ENCODE data around the gene INPP4A.
A peak's percentile ranks its signal among the peaks of the same experiment; 100 is the strongest.
"Not testable (repeated sequence)": the region's sequence is repeated elsewhere in the genome, so short reads cannot be mapped to it uniquely, and the experiment has no call there.

The INPP4A gene

DNA sequence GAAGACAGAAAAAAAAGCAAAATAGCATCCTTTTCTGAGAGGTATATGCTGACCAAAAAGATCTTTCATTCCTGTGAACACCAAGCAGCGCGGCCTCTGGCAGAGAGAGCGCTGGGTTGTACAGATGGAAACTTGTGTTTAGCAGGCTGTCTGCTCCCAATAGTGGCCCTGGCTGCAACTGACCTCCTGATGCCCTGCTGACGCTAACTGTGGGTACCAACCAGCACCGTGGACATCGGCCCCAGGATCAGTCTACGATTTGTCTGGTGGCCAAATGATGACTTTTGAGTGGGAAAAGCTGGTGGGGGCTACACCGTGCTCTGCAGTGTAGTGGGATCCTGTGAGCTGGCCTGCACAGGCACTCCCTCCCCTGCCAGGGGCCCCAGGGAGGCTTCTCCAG is 147.9 kb downstream of the INPP4A start:
- no peak for DNase-seq

DNA sequence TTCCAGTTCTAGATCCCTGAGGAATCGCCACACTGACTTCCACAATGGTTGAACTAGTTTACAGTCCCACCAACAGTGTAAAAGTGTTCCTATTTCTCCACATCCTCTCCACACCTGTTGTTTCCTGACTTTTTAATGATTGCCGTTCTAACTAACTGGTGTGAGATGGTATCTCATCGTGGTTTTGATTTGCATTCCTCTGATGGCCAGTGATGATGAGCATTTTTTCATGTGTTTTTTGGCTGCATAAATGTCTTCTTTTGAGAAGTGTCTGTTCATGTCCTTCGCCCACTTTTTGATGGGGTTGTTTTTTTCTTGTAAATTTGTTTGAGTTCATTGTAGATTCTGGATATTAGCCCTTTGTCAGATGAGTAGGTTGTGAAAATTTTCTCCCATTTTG is 150.0 kb downstream of the INPP4A start:
- DNase-seq, result not testable (repeated sequence)

DNA sequence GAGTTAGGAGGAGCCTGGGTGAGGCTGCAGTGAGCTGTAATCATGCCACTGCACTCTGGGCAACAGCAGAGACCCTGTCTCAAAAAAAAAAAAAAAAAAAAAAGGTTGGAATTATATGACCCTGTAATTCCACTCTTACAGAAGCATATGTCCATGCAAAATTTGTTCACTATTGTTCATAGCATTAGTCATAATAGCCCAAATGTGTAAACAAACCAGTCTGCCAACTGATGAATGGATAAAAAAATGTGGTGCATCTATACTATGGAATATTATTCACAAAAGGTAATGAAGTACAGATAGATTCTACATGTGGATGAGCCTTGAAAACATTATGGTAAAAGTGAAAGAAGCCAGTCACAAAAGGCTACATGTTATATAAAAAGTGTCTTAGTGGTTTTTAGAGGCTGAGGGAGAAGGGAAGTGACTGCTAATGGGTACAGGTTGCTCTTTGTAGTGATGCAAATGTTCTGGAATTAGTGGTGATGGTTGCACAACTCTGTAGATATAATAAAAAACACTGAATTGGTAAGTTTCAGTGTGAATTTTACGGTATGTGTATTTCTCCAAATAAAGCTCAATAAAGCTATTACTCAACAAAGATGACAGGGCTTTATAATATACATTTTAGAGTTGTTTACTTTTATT is 154.2 kb downstream of the INPP4A start:
- no peak for DNase-seq

DNA sequence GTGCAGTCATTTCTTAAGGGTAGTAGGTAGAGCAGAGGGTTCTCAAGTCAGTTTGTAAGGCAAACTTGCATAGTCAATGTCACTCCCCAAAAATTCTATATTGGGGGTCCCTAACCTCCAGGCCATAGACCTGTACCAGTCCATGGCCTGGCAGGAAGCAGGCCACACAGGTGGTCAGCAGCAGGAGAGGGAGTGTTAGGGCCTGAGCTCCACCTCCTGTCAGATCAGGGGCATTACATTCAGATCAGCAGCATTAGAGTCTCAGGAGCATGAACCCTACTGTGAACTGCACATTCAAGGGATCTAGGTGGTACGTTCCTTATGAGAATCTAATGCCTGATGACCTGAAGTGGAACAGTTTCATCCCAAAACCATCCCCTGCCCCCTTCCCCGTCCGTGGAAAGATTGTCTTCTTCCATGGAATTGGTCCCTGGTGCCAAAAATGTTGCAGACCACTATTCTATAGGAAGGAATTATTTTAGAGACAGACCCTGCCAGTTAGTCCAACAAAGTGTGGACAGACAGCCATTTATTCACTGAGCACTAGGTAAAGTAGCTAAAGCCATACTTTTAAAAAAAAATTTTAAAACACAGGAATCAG is 157.0 kb downstream of the INPP4A start:
- DNase-seq, result no peak

DNA sequence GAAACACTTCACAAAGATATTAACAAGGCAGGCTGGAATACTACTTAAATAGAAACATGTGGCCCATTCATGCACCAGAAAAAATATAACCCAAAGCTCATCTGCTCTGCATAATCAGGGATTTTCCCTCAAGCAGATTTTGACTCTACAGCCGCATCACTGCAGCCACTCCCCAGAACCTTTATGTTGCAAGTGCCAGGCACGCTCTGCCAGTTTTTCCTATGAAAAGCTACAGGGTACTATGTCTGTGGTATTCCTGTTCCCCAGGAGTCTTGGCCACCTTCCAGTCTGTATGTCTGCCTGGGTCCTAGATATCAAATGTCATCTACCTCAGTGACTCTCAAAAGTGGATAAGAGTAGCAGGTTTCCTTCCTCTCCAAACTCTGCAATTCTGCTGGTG is 159.9 kb downstream of the INPP4A start:
- DNase-seq, result no peak

DNA sequence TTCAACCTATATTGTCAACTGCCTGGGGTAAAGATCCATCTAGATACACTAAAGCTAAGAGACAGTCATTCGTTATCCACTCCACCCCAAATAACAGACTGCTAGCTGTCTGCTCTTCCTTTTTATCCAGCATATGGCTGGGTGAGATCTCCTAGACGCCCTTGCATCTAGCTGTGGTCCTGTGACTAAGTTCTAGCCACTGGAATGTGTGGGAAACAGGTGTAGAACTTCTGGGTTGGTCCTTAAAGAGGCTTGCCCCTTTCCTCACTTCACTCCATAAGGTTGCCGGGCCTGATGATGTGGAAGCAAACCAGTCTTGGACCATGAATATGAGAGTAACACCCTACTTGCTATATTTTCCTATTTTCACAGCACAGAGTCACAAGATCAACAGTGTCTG is 160.4 kb downstream of the INPP4A start:
- DNase-seq, result no peak

DNA sequence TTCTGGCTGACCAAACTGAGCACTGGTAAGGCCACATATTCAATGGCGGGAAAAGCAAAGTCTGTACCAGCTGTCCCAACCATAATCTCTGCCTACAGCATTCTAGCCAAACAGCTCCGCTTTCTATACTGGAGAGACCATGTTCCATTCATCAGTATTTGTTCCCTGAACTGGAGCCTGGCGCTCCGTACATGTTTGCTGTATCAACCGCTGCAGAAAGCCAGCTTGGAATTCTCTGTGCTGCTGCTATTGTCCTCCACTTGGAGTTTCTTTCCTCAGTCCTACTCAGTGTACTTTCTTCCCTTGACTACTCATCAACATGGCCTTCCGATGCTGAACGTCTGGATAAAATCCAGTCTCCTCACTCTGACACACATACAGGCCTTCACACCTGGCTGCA is 161.8 kb downstream of the INPP4A start:
- DNase-seq, result no peak

DNA sequence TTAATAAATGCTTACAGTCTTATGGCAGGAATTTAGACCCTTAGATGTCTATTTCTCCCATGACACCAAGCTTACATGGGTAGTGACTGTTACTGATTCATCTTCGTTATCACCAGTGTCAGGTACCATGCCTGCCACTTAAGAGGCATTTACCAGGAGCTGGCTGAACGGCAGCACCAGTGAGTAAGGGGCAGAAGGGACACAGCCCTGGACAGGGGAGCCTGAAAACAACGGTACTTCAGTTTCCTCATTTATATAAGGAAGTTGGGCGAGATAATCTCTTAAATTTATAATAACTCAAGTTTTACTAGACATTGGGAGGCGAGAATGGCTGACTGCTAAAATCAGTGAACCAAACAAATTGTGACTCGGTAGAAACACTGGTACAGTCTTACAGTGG is 162.4 kb downstream of the INPP4A start:
- no peak for DNase-seq

DNA sequence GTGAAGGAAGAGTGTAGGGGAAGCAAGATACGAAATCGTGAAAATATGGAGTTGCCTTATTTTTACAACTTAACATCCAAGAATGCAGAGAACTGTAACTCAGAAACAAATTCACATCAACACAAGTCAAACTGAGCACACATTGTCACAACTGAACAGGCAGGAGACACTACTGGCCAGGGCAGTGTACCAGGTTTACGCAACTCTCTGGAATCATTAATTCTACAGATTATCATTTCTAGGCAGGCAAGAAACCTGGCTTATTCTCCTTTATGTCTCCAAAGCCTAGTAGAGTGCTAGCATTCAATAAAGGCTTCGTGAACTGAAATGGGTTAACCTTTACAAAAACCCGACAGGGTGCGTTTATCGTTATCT is 163.1 kb downstream of the INPP4A start:
- no peak for DNase-seq

DNA sequence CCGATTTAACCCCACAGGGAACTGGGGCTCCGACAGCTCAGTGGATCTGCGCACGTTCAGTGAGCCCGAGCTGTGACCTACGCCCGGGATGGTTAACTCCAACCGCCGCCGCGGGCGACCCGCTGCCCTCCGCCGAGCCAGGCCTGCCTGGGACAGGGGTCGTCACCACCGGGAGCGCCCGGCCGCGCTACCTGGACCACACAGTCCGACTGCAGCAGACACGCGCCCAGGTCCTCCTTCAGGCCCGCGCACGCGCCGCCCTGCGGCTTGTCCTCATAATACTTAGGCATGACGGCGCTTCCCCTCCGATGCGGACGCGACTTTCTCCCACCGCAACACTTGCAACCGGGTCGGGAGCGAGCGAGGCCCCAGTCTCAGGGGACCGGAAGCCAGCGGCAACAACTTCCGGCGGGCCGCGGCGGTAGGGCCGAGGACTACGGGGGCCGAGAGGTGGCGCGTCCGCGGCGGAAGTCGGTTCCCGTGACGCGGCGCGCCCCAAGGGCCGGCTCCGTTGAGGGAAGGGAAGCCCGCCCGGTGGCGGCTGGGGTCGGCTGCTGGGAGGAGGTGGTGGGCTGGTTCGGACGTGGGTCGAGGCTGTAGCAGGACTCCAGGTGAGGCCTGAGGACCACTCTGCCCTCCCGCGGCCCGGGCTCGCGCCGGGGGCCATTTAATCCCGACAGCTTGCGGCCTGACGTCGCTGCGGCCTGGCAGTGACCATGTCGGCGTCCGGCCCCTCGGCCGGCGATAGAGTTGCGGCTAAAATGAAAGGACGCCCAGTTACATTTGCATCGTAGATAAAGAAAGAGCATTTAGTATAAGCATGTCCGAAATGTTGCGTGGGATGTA is 163.7 kb downstream of the INPP4A start, which contains the start of the genes COA5 and UNC50:
TSS of gene COA5 (minus strand) at position 397 of the 846 bp plus-strand sequence. CDS start at position 290, 107 bp downstream.
TSS of gene UNC50 (plus strand) at position 474 of the 846 bp plus-strand sequence. CDS start 1,171 bp downstream, outside the sequence.
- peak; percentile 76 to 88 (median 83) for DNase-seq

DNA sequence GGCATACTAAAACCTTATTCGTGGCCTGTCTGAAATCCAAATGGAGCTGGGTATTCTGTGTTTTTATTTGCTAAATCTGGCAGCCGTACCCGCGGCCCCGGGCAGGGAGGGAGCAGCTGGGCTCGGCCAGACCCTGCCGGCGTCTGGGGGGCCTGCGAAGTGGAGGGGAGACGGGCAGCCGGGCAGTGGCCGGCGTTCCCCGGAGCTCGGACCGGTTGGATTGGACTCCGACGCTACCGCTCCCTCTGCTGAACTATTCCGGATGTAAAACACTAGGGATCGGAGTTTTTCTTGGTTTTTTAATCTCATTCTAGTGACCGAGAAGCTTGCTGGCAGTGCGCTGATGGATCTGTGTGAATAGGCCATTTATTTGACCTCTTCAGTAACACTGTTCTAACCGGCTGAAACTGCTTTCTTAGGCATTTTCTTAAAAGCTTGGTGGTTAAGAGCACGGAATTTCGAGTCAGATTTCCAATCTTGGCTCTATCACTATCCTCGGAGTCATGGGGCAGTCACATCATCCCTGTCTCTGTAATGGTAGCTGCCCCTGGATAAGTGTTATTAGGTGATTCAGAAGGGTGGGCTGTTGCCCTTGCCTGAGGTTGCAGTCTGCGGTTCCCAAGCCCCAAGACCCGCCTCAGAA is 164.4 kb downstream of the INPP4A start:
- DNase-seq, result peak in 1 of 6 experiments; percentile 11

DNA sequence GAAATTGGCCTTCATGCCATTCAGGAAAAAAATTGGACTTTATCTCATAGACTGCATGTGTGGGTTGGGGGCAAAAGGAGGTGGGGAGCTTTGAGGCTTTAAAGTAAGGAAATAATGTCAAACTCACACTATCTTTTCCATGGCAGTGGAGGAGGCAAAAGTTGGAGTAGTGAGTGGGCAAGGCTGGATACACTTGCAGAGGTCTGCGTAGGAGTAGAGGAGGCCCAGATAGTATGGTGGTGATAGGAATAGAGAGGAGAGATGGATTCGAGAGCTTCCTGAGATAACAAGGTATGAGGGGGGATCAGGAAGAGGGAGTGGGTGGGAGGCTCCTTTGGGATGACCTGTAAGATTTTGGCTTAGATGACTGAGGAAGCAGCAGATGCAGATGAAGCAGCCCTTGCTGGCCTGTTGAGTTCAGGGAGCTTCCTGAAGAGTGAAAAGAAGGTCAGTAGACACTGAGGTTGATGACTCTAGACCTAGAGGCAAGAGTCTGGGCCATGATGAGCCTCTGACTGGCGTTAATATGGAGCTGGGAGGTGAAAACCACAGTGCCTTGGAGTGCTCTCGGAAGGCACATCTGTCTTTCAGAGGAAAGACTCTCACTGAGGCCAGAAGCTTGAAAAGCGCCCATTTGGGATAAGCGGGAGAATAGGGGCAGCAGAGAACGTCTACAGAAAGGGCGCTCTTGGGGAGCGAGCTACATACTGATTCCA is 169.5 kb downstream of the INPP4A start:
- DNase-seq, result no peak

DNA sequence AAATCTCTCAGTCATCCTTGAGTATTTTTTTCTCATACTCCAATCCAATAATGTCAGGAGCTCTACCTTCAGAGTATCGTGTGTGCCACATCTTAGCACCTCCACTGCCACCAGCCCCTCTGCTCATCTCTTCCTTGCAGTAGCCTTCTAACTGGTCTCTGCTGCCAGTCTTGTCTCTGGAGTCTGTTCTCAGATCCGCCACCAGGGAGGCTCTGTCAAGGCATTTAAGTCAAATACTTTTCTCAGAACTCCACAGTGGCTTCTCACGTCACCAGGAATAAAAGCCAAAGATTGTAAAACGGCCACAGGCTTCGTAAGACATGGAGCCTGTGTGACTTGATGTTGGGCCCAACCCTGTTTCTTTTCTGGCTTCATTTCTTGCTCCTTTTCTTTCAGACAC is 170.8 kb downstream of the INPP4A start:
- no peak for DNase-seq

DNA sequence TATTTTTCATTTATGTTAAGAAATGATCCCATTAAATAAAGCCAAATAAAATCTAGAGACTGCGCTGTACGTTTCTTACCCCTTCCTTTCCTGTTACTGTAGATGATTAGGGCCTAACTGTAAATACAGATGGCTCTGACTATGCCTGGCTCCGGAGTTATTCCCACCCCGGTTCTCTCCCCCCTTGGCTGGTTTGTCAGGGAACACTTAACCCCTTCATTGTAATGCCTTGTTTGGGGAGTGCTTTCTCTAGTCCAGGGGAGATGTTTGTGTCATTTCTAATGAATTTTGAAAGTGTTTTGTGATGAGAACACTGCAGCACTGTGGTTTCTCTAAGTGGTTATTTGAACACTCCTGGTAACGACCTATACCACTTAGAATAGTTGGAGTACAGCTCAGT is 172.5 kb downstream of the INPP4A start:
- DNase-seq, result peak in 1 of 6 experiments; percentile 47

DNA sequence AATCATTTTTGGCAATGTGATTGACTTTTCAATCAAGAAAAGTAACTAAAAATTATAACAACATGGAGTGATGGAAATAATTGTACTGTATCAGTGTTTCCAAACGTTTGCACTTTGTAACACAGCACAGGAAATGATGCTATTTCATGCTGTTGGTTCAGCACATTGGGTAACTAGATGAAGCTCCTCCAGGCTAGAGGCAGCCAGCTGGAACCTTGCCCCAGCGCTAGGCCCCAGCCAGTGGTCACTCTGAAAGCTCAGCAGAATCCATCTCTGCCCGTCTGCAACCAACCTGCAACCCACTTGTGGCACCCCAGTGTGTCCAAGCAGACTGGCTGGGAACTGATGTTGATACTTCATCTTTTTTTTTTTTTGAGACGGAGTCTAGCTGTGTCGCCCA is 179.0 kb downstream of the INPP4A start:
- no peak for DNase-seq

DNA sequence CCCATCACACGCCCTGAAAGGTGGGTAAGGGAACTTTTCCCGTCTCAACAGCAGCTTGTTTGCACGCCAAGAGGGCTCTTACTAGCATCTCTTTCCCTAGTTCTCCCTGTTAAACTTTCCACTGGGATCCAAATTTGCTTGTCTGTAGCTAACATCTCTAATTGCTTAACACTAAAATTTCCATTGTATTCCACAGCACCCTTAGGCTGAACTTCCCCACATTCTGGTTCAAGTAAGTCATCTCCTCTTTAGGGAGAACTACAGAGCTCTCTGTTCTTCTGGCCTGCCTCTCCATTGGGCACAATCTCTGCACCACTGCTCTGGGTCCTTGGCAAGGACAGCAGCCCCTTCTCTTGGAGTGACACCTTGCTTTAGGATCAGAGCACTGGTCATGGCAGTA is 187.7 kb downstream of the INPP4A start:
- DNase-seq, result no peak

DNA sequence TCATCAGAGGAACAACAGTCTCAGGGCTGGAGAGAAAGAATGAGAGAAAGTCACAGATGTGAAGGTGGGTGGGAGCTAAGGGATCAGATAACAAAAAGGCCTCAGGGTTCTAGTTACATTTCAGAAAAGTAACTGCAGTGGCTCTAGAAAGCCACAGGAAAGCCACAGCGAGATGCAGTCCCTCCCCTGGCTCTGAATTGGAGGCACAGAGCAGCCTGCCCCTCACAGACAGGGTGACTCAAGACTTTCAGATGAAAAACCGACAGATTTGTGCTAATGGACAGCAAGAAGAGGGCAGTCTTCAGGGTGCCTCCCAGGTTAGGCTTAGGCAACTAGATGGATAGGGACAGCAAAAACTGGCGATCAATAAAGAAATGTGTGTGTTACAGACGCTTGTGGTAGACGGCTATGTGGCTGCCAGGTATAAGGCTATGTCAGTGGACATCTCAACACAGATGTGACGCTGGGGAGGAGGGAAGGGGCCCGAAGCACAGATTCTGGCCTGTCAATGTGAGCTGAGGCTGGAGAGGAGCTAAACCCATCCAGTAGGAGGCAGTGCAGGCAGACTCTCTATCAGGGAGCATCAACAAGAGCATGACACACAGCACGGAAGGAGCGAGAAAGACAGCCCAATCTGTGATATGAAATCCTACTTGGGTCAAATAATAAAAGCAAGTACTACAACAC is 189.9 kb downstream of the INPP4A start:
- peak; percentile 7 to 46 (median 16) for DNase-seq

DNA sequence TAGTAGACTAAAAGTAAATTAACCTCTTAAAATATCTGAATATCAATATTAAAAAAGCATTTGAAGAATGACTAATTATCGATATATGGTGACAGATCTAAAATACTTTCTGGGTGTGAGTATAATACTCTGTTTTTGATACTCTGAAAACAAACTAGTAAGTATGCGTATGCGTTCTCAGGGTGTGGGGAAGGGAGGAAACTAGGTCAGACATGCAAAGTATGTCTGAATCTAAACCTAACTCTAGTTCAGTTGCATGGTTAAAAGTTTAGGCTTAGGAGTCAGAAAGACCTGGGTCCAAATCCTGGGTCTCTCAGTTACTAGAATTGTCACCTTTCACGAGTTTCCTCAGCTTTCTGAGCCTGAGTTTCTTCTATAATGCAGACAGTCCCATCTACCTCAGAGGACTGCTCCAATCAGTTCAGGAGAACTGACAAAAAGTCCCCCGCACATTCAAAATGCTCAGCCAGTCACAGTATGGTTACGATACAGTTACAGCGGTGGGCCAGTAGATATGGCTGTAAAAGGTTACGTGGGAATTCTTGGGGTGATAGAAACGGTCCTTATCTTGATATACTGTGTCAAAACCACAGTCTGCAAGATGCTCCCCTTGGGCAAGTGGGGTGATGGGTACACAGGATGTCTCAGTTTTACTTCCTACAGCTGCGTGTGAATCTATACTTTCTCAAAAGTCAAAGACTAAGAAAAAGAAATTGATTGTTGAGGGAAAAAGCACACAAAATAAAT is 192.9 kb downstream of the INPP4A start:
- peak in 5 of 6 experiments; percentile 26 to 63 (median 30) for DNase-seq

DNA sequence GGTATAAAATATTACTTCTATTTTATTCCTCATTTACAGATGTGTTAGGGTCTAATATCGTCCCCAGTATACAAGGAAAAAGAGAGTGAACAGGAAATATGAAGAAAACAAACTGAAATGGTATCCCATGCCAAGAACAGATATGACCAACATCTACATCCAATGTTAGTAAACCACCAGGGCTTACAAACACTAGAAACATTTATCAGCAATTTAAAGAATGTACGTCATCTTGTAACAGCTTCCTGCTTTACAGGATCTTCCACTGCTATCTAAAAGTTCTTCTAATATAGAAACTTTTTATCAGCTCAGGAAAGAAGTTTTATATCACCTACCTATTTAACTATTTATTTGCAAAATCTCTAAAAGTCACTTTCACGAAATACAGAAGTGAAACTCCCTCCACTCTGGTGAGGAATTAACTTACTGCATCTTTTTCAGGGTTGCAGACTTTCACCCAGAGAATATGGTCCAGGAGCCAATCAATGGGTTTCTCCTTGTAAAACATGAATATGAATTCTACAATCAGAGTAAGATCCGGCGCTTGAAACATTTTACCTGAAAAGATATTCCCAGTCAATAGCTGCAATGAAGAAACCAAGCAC is 198.9 kb downstream of the INPP4A start:
- DNase-seq, result no peak
